ENCODE results near the gene PCBP3.
A peak's percentile ranks its signal among the peaks of the same experiment; 100 is the strongest.

The PCBP3 gene

GRCh38 chr21:45637883-45638282 is 5.6 kb upstream of the PCBP3 start:
- no peak for DNase-seq (ENCODE audit: low spot score)
- TF ChIP-seq, protein P1, sequence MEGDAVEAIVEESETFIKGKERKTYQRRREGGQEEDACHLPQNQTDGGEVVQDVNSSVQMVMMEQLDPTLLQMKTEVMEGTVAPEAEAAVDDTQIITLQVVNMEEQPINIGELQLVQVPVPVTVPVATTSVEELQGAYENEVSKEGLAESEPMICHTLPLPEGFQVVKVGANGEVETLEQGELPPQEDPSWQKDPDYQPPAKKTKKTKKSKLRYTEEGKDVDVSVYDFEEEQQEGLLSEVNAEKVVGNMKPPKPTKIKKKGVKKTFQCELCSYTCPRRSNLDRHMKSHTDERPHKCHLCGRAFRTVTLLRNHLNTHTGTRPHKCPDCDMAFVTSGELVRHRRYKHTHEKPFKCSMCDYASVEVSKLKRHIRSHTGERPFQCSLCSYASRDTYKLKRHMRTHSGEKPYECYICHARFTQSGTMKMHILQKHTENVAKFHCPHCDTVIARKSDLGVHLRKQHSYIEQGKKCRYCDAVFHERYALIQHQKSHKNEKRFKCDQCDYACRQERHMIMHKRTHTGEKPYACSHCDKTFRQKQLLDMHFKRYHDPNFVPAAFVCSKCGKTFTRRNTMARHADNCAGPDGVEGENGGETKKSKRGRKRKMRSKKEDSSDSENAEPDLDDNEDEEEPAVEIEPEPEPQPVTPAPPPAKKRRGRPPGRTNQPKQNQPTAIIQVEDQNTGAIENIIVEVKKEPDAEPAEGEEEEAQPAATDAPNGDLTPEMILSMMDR (IDR thresholded peaks at IDR 0.05), result no peak
- Histone ChIP-seq H3K4me3 (no peak overlapping the region), H3K27ac (no peak overlapping the region)

DNA sequence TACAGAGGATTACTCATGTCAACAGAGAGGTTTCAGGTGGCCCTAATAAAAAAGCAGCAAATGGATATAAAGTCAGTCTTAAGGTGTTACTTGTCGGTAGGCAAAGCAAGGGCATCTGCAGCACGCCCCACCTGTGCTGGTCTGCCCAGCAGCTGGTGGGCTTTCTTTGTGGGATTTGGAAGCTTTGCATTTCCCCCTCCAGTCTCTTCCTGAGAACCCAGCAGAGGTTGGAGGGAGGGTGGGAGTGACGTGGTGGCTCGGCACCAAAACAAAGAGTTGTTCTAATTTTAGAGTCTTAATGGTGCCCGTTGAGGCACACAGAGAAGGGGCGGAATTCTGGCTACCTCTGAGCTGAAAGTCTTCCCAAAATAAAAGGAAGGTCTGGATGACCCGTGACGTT is 4.8 kb upstream of the PCBP3 start:
- Histone ChIP-seq H3K27ac (no peak overlapping the region), H3K4me3 (no peak overlapping the region)
- no peak for DNase-seq (ENCODE audit: low spot score)
- TF ChIP-seq, protein P1 (IDR thresholded peaks at IDR 0.05), result no peak

DNA sequence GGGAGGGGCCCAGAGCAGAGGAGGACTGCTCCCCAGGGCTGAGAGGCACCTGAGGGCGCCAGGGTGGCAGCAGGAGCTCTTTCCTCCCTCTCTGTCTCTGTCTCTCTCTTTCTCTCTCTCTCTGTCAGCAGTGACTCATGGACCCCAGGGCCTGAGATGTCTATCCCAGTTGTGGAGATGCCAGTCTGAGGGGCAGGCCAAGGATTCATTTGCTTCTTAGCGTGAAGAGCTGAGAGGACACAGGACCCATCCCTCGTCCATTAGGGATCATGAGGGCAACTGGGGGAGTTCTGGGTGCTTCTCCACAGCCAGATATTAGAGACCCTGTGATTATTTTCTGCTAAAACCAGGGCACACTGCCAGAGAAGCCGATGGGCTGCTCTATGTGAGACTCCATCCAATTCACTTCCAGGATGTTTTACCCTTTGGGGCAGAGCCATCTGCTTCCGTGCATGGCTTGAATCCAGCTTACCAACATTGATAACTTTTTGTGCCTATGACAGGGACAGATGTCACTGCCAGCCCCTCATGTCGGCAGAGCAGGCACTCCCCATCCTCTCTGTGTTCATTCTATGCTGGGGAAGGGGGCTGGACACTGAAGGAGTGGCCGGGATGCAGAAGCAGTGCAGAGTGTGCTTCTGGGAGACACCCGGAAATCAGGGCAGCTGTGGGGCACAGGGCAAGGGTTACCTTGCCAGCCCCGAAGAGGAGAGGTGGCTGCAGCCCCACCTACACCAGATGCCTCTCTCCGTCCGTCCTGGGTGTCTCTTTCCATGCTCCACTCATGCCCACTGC is 4.1 kb upstream of the PCBP3 start:
- DNase-seq (ENCODE audit: low spot score), result no peak
- Histone ChIP-seq H3K27ac (no peak overlapping the region), H3K4me3 (no peak overlapping the region)
- TF ChIP-seq, protein P1 (IDR thresholded peaks at IDR 0.05), result no peak

DNA sequence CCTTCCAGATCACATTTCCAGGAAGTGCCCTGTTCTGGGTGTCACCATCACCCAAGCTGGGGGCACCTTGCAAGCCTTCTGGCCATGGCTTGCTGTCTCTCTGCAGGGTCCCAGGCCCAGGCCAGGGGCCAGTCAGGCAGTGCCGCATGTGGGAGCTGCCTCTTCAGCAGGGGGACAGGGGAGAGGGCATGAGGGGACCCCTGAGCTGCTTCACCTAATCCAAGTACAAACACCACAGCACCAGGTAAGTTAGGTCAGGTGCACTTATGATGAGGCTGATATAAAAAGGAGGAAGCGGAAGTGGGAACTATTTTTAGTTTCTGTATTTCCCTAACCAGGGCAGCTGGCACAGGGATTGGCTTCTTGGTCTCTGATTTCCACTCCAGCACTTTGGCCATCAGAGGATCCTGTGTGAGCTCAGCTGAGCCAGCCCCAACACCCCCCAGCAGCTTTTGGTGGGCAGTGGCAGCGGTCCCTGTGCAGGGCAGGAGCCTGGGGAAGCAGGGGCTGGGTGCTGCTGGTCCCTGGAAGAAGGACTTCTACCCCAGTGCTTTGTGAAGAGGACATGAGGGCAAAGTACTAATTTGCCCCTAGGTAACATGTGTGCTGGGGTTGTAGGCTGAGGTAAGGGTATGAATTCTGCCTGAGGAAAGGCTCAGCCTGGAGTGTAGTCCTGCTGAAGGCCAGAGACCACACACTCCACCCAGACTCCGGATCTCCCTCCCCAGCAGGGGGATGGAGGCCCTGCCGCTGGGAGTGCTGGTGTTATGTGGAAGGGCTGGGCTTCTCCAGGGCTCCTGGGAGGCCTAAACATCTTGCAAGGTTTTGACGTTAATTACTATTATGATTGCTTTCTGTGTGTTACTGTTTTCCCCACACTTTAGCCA is 3.3 kb upstream of the PCBP3 start:
- H3K4me3 ChIP-seq, result no peak overlapping the region
- TF ChIP-seq, protein P1 (IDR thresholded peaks at IDR 0.05), result no peak
- no peak for DNase-seq (ENCODE audit: low spot score)
- H3K27ac ChIP-seq, result no peak overlapping the region

- Histone ChIP-seq H3K27ac (peak overlapping the region in 1 of 2 donors; percentile 2), H3K4me3 (no peak overlapping the region)
- TF ChIP-seq, protein P1 (IDR thresholded peaks at IDR 0.05), result no peak
- DNase-seq (ENCODE audit: low spot score), result no peak
Observed at GRCh38 chr21:45640888-45641479, 2.5 kb upstream of the PCBP3 start.

DNA sequence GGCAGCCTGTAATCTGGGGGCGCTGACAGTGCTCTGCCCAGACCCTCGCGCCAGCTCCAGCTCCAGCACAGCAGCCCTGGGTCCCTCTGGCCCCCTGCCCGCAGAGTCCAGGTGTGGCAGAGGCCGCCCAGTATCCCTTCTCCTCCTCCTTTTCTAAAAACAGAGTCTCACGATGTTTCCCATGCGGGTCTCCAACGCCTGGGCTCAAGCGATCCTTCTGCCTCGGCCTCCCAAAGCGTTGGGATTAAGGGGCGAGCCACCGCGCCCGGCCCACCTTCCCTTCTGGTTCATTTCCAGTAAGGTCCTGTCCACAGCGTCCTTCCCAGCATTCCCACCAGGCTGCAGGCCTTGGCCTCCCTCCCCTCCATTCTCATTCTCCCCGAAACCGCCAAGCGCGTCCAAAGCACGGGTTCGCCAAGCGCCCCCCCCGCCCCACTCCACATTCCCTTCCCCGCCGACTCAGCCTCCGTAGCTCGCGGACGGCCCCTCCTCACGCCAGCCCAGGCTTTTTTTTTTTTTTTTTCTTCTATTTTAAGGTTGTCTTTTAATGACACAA is 2.0 kb upstream of the PCBP3 start:
- no peak for DNase-seq (ENCODE audit: low spot score)
- TF ChIP-seq, protein P1 (IDR thresholded peaks at IDR 0.05), result no peak
- Histone ChIP-seq H3K27ac (peak overlapping the region in 1 of 2 donors; percentile 2), H3K4me3 (no peak overlapping the region)
